ENCODE results near the gene C1QB. TPM values are rescaled to one million over a fixed set of nuclear protein-coding genes. Genes with fewer than 3 reads are reported as not detected.

C1QB gene
- total RNA-seq, 2 experiments from 2014 or later = not detected

DNA sequence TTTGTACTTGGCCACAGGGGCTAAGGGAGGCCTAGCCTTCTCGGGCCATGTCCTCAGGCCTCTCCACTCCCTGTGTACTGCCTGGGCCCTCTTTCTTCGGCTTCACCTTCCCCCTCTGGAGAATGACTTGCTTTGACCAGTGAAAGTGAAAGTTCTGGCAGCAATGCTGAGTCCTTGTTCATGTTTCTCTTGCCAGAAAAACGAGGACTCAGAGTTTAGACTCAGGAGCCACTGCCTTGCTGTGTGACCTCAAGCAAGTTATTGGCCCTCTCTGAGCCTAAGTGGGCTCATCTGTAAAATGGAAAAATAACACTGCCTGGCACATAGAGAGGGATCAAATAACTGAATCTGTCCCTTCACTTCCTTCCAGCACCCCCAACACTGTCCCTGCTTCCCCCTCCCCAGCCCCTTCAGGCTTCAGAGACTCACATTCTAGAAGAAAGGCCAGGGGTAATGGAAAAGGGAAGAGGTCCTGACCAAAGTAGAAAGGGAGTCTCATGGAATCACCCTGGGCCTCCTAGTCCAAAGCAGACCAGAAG, 15.1 kb upstream of the C1QB start:
- Mint-ChIP-seq H3K4me1 (ENCODE audit: low read depth) (no peaks in the 10 kb centered on the region), H3K4me3 (no peak overlapping the region), H3K27ac (no peak overlapping the region), H3K27me3 (peaks cover 34% of the 10 kb centered on the region), H3K36me3 (ENCODE audit: low read depth) (no peaks in the 10 kb centered on the region), H3K9me3 (no peaks in the 10 kb centered on the region)
- Histone ChIP-seq H3K4me1 (ENCODE audit: insufficient read depth, low read length) (peaks cover 8% of the 10 kb centered on the region), H3K36me3 (ENCODE audit: insufficient read depth, low read length) (no peaks in the 10 kb centered on the region), H3K9me3 (ENCODE audit: control insufficient read depth in 1 of 2, insufficient read depth in 1 of 2, low read length in 2 of 2) (peaks cover 0 to 18% of the 10 kb centered on the region in 2 experiments), H3K4me3 (ENCODE audit: low read length) (no peak overlapping the region), H3K27me3 (ENCODE audit: control insufficient read depth in 1 of 2, insufficient read depth in 2 of 2, low read length in 2 of 2) (peaks cover 11 to 14% of the 10 kb centered on the region in 2 experiments), H3K27ac (ENCODE audit: low read depth in 1 of 2, low read length in 2 of 2) (no peak overlapping the region)
- POLR2A ChIA-PET = no interaction called here
- ATAC-seq (ENCODE audit: poor library complexity) = no peak
- intact Hi-C loops (cut with DNase I, micrococcal nuclease) = no loop called here
- CTCF ChIA-PET = no interaction called here
- TF ChIP-seq, protein P1, sequence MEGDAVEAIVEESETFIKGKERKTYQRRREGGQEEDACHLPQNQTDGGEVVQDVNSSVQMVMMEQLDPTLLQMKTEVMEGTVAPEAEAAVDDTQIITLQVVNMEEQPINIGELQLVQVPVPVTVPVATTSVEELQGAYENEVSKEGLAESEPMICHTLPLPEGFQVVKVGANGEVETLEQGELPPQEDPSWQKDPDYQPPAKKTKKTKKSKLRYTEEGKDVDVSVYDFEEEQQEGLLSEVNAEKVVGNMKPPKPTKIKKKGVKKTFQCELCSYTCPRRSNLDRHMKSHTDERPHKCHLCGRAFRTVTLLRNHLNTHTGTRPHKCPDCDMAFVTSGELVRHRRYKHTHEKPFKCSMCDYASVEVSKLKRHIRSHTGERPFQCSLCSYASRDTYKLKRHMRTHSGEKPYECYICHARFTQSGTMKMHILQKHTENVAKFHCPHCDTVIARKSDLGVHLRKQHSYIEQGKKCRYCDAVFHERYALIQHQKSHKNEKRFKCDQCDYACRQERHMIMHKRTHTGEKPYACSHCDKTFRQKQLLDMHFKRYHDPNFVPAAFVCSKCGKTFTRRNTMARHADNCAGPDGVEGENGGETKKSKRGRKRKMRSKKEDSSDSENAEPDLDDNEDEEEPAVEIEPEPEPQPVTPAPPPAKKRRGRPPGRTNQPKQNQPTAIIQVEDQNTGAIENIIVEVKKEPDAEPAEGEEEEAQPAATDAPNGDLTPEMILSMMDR (IDR thresholded peaks at IDR 0.05) = no peak
- DNase-seq = no peak

DNA sequence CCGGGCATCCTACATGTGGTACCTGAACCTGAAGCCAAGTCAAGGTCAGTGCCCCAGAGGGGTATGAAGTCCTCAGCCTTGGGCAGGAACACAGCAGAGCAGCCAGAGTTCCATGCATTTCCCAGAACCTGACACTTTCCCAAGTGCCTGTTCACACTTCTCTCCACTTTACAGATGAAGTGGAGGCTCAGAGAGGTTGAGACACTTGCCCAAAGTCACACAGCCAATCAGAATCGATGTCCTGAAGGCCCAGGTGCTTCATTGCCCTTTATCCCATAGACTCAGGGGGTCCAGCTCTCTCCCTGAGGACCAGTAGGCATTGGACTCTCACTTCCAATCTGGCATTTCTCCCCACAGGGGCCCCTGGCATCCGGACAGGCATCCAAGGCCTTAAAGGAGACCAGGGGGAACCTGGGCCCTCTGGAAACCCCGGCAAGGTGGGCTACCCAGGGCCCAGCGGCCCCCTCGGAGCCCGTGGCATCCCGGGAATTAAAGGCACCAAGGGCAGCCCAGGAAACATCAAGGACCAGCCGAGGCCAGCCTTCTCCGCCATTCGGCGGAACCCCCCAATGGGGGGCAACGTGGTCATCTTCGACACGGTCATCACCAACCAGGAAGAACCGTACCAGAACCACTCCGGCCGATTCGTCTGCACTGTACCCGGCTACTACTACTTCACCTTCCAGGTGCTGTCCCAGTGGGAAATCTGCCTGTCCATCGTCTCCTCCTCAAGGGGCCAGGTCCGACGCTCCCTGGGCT, 14.4 kb upstream of the C1QB start:
- H3K36me3 ChIP-seq (ENCODE audit: insufficient read depth, low read length) = no peaks in the 10 kb centered on the region
- H3K27me3 ChIP-seq (ENCODE audit: control insufficient read depth in 1 of 2, insufficient read depth in 2 of 2, low read length in 2 of 2) = peaks cover 14 to 16% of the 10 kb centered on the region in 2 experiments
- peaks cover 31% of the 10 kb centered on the region for H3K27me3 Mint-ChIP-seq
- no peaks in the 10 kb centered on the region for H3K36me3 Mint-ChIP-seq (ENCODE audit: low read depth)
- H3K4me3 Mint-ChIP-seq = no peak overlapping the region
- ATAC-seq (ENCODE audit: poor library complexity) (no peak), DNase-seq (no peak)
- CTCF ChIA-PET = no interaction called here
- H3K4me1 Mint-ChIP-seq (ENCODE audit: low read depth) = no peaks in the 10 kb centered on the region
- POLR2A ChIA-PET = no interaction called here
- H3K9me3 ChIP-seq (ENCODE audit: control insufficient read depth in 1 of 2, insufficient read depth in 1 of 2, low read length in 2 of 2) = peaks cover 0 to 18% of the 10 kb centered on the region in 2 experiments
- TF ChIP-seq, protein P1 (IDR thresholded peaks at IDR 0.05) = no peak
- H3K4me1 ChIP-seq (ENCODE audit: insufficient read depth, low read length) = peaks cover 8% of the 10 kb centered on the region
- H3K4me3 ChIP-seq (ENCODE audit: low read length) = no peak overlapping the region
- intact Hi-C loops (cut with DNase I, micrococcal nuclease) = no loop called here
- H3K27ac Mint-ChIP-seq = no peak overlapping the region
- H3K9me3 Mint-ChIP-seq = no peaks in the 10 kb centered on the region
- no peak overlapping the region for H3K27ac ChIP-seq (ENCODE audit: low read depth in 1 of 2, low read length in 2 of 2)

DNA sequence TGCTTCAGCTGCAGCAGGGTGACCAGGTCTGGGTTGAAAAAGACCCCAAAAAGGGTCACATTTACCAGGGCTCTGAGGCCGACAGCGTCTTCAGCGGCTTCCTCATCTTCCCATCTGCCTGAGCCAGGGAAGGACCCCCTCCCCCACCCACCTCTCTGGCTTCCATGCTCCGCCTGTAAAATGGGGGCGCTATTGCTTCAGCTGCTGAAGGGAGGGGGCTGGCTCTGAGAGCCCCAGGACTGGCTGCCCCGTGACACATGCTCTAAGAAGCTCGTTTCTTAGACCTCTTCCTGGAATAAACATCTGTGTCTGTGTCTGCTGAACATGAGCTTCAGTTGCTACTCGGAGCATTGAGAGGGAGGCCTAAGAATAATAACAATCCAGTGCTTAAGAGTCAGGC, 13.8 kb upstream of the C1QB start:
- H3K4me3 ChIP-seq (ENCODE audit: low read length) = no peak overlapping the region
- intact Hi-C loops (cut with DNase I, micrococcal nuclease) = no loop called here
- no peaks in the 10 kb centered on the region for H3K36me3 Mint-ChIP-seq (ENCODE audit: low read depth)
- no peaks in the 10 kb centered on the region for H3K36me3 ChIP-seq (ENCODE audit: insufficient read depth, low read length)
- no peaks in the 10 kb centered on the region for H3K4me1 Mint-ChIP-seq (ENCODE audit: low read depth)
- H3K9me3 Mint-ChIP-seq = no peaks in the 10 kb centered on the region
- H3K27me3 Mint-ChIP-seq = peaks cover 29% of the 10 kb centered on the region
- H3K27me3 ChIP-seq (ENCODE audit: control insufficient read depth in 1 of 2, insufficient read depth in 2 of 2, low read length in 2 of 2) = peaks cover 13 to 14% of the 10 kb centered on the region in 2 experiments
- peaks cover 0 to 16% of the 10 kb centered on the region in 2 experiments for H3K9me3 ChIP-seq (ENCODE audit: control insufficient read depth in 1 of 2, insufficient read depth in 1 of 2, low read length in 2 of 2)
- ATAC-seq (ENCODE audit: poor library complexity) (no peak), DNase-seq (no peak)
- no peak overlapping the region for H3K27ac Mint-ChIP-seq
- POLR2A ChIA-PET = no interaction called here
- no peak overlapping the region for H3K27ac ChIP-seq (ENCODE audit: low read depth in 1 of 2, low read length in 2 of 2)
- TF ChIP-seq, protein P1 (IDR thresholded peaks at IDR 0.05) = no peak
- no peak overlapping the region for H3K4me3 Mint-ChIP-seq
- CTCF ChIA-PET = no interaction called here
- peaks cover 8% of the 10 kb centered on the region for H3K4me1 ChIP-seq (ENCODE audit: insufficient read depth, low read length)
